Activated CD4-positive, alpha-beta T cell treated with anti-CD3 and anti-CD28 coated beads, Interleukin-2, amount 10 ng/mL, durations not matched to agents 7 days and 5 days (primary cell): Measurements from ENCODE around the gene ANP32E. TPM values are rescaled to one million over a fixed set of nuclear protein-coding genes. Genes with fewer than 3 reads are reported as not detected.

Experiments used
- CTCF ChIA-PET: fragments of 350-600 bp; sonication (Branson Sonifier 250); formaldehyde crosslinking; loops from one replicate; lab custom pipeline; 2021; ENCODE audit warnings: antibody characterized with exemption; lab: Charles Lee
- POLR2A ChIA-PET: fragments of 350-600 bp; sonication (Branson Sonifier 250); formaldehyde crosslinking; loops from one replicate; lab custom pipeline; 2021; ENCODE audit warnings: antibody characterized with exemption; lab: Charles Lee
- DNase-seq: peaks from one replicate; pipeline ENCODE4 v3.0.0-alpha.2; 2020
- H3K27ac Mint-ChIP-seq: one replicate; pipeline ENCODE4 v1.8.0; 2021; ENCODE audit warnings: mild to moderate bottlenecking, moderate library complexity, mixed read lengths
- H3K27me3 Mint-ChIP-seq: one replicate; pipeline ENCODE4 v1.8.0; 2021; ENCODE audit warnings: mixed read lengths
- H3K36me3 Mint-ChIP-seq: one replicate; pipeline ENCODE4 v1.8.0; 2021; ENCODE audit warnings: low read depth, mixed read lengths
- H3K4me1 Mint-ChIP-seq: one replicate; pipeline ENCODE4 v1.8.0; 2021; ENCODE audit warnings: mixed read lengths
- H3K4me3 Mint-ChIP-seq: one replicate; pipeline ENCODE4 v1.8.0; 2021; ENCODE audit warnings: mild to moderate bottlenecking, moderate library complexity, mixed read lengths
- H3K9me3 Mint-ChIP-seq: one replicate; pipeline ENCODE4 v1.8.0; 2021; ENCODE audit warnings: mixed read lengths
- total RNA-seq, 2 experiments: library from RNA; stranded (reverse); gene quantifications; one replicate each; pipeline ENCODE4 v1.2.3, GENCODE V29; 2021

The ANP32E gene
- total RNA-seq, result 100 to 1,000 TPM; 164 to 173 TPM

DNA sequence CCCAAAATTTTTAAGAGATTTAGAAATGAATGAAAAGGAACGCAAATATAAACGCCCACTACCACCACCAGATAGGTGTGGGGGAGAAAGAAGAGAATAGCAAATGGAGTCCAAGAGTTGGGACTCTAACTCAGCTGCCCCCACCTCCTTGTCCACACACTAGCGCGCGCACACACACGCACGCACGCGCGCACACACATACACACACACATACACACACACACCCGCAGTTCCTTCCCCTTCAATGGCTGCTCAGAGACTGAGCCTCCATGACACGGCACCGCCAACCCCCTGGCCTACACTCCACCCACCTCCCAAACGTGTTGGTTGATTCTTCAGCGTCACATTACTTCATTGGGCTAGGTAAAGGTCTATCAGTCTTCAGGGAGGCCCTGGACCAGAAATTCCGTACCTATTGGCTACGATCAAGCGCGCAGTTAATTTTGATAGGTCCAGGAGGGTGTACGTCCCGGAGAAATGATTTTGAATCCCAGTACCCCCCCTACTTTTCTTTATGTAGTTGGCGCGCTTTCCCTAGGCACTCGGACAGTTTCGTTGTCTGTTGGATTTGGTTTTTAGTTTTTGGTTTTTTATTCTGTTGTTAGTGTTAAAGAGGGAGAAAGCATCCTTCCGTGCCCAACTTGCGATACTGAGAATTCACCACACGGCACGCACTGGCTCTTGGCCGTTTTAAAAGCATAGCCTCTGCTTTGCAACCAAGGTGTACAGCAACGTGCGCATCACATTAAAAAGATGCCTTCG is at the start of gene ANP32E:
Gene ANP32E (minus strand): TSS at position 261 of the 762 bp plus-strand sequence. CDS start 326 bp downstream, outside the sequence.
- no peak within 1 kb of the TSS for H3K4me3 Mint-ChIP-seq
- no peak within 1 kb of the TSS for H3K27ac Mint-ChIP-seq
- H3K4me1 Mint-ChIP-seq, result peaks cover 20% of the 10 kb centered on the region
- ChIA-PET POLR2A (interaction anchor here (0.5 kb wide), 1 partner anchor 319 kb away, joined by 4 read pairs; no protein-coding TSS in a partner anchor), CTCF (no interaction called here)
- H3K27me3 Mint-ChIP-seq, result no peaks in the 10 kb centered on the region
- peak; percentile 97 for DNase-seq
- H3K36me3 Mint-ChIP-seq, result peaks cover 14% of the 10 kb centered on the region
- no peaks in the 10 kb centered on the region for H3K9me3 Mint-ChIP-seq

DNA sequence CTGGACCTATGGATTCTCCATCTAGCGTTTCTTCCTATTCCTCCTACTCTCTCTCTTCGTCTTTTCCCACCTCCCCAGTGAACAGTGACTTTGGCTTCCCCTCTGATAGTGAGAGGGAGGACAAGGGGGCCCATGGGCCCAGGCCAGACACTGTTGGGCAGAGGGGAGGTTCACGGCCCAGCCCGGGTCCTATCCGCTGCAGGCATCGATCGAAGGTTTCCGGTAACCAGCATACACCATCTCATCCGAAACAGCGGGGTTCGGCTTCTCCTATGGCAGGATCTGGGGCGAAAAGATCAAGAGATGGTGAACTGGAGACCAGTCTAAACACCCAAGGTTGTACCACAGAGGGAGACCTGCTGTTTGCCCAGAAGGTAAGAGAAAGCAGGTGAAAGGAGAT is 47.3 kb upstream of the ANP32E start:
- ChIA-PET POLR2A (no interaction called here), CTCF (interaction anchor here (0.6 kb wide), 1 partner anchor 26 kb away, joined by 4 read pairs; no protein-coding TSS in a partner anchor)
- H3K9me3 Mint-ChIP-seq, result no peaks in the 10 kb centered on the region
- H3K36me3 Mint-ChIP-seq, result peaks cover 2% of the 10 kb centered on the region
- DNase-seq, result no peak
- H3K4me1 Mint-ChIP-seq, result peaks cover 24% of the 10 kb centered on the region
- no peak overlapping the region for H3K27ac Mint-ChIP-seq
- peaks cover 4% of the 10 kb centered on the region for H3K27me3 Mint-ChIP-seq
- H3K4me3 Mint-ChIP-seq, result peak overlapping the region; percentile 76

GRCh38 chr1:150282558-150282958 is 46.6 kb upstream of the ANP32E start:
- H3K4me1 Mint-ChIP-seq, result peaks cover 24% of the 10 kb centered on the region
- H3K27ac Mint-ChIP-seq, result no peak overlapping the region

GRCh38 chr1:150281758-150282557 is 46.0 kb upstream of the ANP32E start, which contains the start of gene CIART:
Gene CIART, plus strand, starts transcription at chr1:150282554. Its CDS starts 714 bp downstream, at chr1:150283268.
- Mint-ChIP-seq H3K36me3 (peaks cover 2% of the 10 kb centered on the region), H3K4me1 (peaks cover 24% of the 10 kb centered on the region), H3K27me3 (peaks cover 4% of the 10 kb centered on the region), H3K4me3 (peak within 1 kb of the TSS; percentile 76), H3K27ac (peak within 1 kb of the TSS; percentile 47), H3K9me3 (no peaks in the 10 kb centered on the region)
- CTCF ChIA-PET, result interaction anchor here (1.0 to 1.9 kb wide), 6 partner anchors 10 to 26 kb away, joined by 3 to 9 read pairs (median 4); partner anchors contain the start of genes APH1A, C1orf54 and CA14
- POLR2A ChIA-PET, result no interaction called here
- peak; percentile 89 for DNase-seq

More at GRCh38 chr1:150282558-150282958, 46.6 kb upstream of the ANP32E start:
- Mint-ChIP-seq H3K4me3 (peak overlapping the region; percentile 76), H3K27me3 (peaks cover 4% of the 10 kb centered on the region), H3K9me3 (no peaks in the 10 kb centered on the region), H3K36me3 (peaks cover 2% of the 10 kb centered on the region)
- no peak for DNase-seq
- ChIA-PET CTCF (interaction anchor here (1.9 kb wide), 1 partner anchor 10 kb away, joined by 7 read pairs; the partner anchor contains the start of gene C1orf54), POLR2A (no interaction called here)

DNA sequence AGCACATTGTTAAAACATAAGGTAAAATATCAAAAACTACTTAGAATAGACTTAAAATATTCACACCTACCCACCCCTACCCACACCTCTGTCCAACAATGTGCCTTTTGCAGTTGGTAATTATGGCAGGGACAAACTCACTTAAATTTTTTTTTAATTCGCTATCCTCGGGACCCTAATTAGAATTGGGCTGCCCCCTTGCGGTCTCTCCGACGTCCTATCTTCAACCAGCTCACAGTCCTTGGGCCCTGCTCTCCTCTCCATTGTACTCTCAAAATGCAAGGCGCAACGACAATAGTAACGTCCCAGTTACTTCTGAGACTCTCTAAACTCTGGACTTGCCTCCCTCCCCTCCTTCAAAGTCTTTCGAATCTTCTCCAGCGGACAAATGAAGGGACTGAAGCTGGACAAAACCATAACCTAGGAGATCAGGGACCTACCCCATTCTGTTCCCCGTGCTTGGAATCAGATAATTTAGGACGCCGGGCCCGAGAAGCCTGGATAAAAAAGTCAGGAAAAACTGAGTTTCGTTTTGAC is 45.4 kb upstream of the ANP32E start:
- ChIA-PET POLR2A (no interaction called here), CTCF (interaction anchor here (1.0 to 1.9 kb wide), 6 partner anchors 9 to 25 kb away, joined by 3 to 9 read pairs (median 4); partner anchors contain the start of genes APH1A, C1orf54 and CA14)
- DNase-seq, result peak; percentile 63
- peaks cover 24% of the 10 kb centered on the region for H3K4me1 Mint-ChIP-seq
- H3K4me3 Mint-ChIP-seq, result peak overlapping the region; percentile 76
- H3K27me3 Mint-ChIP-seq, result peaks cover 4% of the 10 kb centered on the region
- peaks cover 2% of the 10 kb centered on the region for H3K36me3 Mint-ChIP-seq
- H3K9me3 Mint-ChIP-seq, result no peaks in the 10 kb centered on the region
- peak overlapping the region; percentile 47 for H3K27ac Mint-ChIP-seq

DNA sequence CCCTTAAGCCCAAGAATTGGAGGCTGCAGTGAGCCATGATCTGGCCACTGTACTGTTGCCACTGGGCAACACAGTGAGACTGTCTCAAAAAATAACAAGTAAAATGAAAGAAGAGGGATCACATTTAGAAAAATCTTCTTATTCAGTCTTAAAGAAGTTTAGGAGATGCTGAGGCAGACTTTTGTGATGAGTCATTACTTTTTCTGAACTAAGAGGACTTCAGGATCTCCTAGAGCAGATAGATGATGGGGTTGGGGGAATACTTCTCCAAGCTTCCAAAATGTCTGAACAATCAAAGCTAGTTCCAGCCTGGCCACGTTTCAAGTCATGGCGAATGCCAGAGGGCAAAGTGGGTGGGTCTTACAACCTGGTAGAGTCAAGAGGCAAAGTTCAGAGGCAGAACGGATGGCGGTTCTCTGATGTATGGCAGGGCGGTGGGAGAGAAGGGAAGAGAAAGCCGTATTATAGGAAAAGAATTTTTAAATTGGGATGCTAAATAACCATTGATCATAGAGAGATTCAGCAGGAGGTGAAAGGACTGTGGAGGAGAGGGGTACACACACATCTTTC is 44.3 kb upstream of the ANP32E start:
- Mint-ChIP-seq H3K9me3 (no peaks in the 10 kb centered on the region), H3K27me3 (peaks cover 4% of the 10 kb centered on the region), H3K36me3 (peaks cover 3% of the 10 kb centered on the region), H3K4me3 (no peak overlapping the region), H3K4me1 (peaks cover 24% of the 10 kb centered on the region), H3K27ac (no peak overlapping the region)
- POLR2A ChIA-PET, result no interaction called here
- DNase-seq, result no peak
- CTCF ChIA-PET, result interaction anchor here (1.7 kb wide), 1 partner anchor 24 kb away, joined by 9 read pairs; no protein-coding TSS in a partner anchor

- DNase-seq, result no peak
- no peak overlapping the region for H3K27ac Mint-ChIP-seq
- no peaks in the 10 kb centered on the region for H3K27me3 Mint-ChIP-seq
- peaks cover 12% of the 10 kb centered on the region for H3K4me1 Mint-ChIP-seq
- ChIA-PET POLR2A (no interaction called here), CTCF (interaction anchor here (1.1 to 2.1 kb wide), 5 partner anchors 8 to 22 kb away, joined by 3 to 12 read pairs (median 7); partner anchors contain the start of genes CA14 and CIART)
- peaks cover 3% of the 10 kb centered on the region for H3K36me3 Mint-ChIP-seq
- H3K4me3 Mint-ChIP-seq, result no peak overlapping the region
- H3K9me3 Mint-ChIP-seq, result no peaks in the 10 kb centered on the region
Observed at GRCh38 chr1:150273311-150273710, 37.4 kb upstream of the ANP32E start.

- Mint-ChIP-seq H3K4me1 (peaks cover 30% of the 10 kb centered on the region), H3K27ac (no peak overlapping the region), H3K36me3 (peaks cover 20% of the 10 kb centered on the region), H3K9me3 (no peaks in the 10 kb centered on the region), H3K27me3 (no peaks in the 10 kb centered on the region), H3K4me3 (no peak overlapping the region)
- no peak for DNase-seq
- ChIA-PET POLR2A (no interaction called here), CTCF (interaction anchor here (0.6 to 2.1 kb wide), 8 partner anchors 10 to 608 kb away, joined by 3 to 12 read pairs (median 4); partner anchors contain the start of genes CA14 and CIART)
Observed at GRCh38 chr1:150271291-150271959, 35.5 kb upstream of the ANP32E start.

- POLR2A ChIA-PET, result no interaction called here
- Mint-ChIP-seq H3K9me3 (no peaks in the 10 kb centered on the region), H3K27ac (peak overlapping the region; percentile 98), H3K4me3 (peak overlapping the region; percentile 99), H3K36me3 (peaks cover 38% of the 10 kb centered on the region), H3K4me1 (peaks cover 38% of the 10 kb centered on the region), H3K27me3 (no peaks in the 10 kb centered on the region)
- DNase-seq, result no peak
- CTCF ChIA-PET, result interaction anchor here (0.6 to 1.6 kb wide), 7 partner anchors 9 to 108 kb away, joined by 3 to 8 read pairs (median 4); partner anchors contain the start of gene CA14
Observed at GRCh38 chr1:150269451-150269850, 33.5 kb upstream of the ANP32E start.

DNA sequence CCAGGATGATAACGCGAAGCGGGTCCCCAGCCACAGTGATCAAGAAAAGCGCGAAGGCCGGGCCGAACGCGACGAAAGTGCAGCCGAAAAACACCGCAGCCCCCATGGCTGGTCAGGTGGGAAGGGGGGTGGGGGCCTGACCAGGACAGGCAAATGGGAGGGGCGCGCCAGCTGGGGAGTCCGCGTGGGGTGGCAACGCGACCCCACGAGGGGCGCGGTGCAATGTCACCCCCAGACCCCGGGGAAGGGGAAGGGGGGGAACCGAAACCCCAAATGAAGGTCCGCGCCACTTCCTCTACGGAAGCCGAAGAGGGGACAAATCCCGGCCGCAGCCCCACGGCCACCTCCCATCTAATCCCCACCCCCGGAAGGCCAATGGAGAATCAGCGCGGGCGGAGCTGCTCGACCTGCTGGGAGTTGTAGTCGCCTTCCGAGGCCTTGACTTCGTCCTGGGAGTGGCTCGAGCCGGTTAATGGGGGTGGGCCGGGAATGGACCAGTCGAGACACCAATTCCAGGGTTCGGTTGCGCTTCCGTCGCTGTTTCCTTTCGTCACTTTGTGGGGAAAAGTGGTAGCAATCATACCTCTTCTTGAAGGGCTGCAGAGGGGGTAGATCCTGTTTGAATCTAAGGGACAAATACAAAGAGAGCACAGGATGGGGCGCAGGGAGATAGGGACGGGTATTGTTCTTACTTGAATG is 32.9 kb upstream of the ANP32E start, which contains the start of gene APH1A:
Gene APH1A (minus strand): TSS at position 312 of the 699 bp plus-strand sequence. CDS start 206 bp downstream, at position 106.
- peak within 1 kb of the TSS; percentile 99 for H3K4me3 Mint-ChIP-seq
- ChIA-PET CTCF (interaction anchor here (0.6 to 1.5 kb wide), 5 partner anchors 10 to 109 kb away, joined by 3 to 8 read pairs (median 4); no protein-coding TSS in a partner anchor), POLR2A (no interaction called here)
- H3K4me1 Mint-ChIP-seq, result peaks cover 38% of the 10 kb centered on the region
- DNase-seq, result peak; percentile 96
- peaks cover 39% of the 10 kb centered on the region for H3K36me3 Mint-ChIP-seq
- H3K27me3 Mint-ChIP-seq, result no peaks in the 10 kb centered on the region
- H3K27ac Mint-ChIP-seq, result peak within 1 kb of the TSS; percentile 98
- no peaks in the 10 kb centered on the region for H3K9me3 Mint-ChIP-seq

DNA sequence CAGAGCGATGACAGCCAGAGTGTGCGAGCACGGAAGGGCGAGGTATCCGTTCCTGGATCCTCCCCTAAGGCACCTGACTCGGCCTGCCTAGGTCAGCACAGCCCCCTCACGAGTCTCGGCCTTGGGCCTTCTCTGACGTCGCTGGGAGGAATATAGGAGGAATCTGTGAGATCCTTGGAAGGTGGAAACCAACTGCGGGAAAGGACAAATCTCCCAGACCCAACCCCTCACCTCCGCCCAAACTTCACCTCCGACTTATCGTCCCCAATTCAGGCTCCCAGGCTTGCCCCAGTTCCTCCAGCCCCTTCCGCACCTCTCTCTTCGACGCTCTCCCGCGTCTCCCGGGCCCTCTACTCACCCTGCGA is 32.4 kb upstream of the ANP32E start:
- Mint-ChIP-seq H3K27ac (peak overlapping the region; percentile 98), H3K27me3 (no peaks in the 10 kb centered on the region), H3K4me1 (peaks cover 38% of the 10 kb centered on the region), H3K9me3 (no peaks in the 10 kb centered on the region), H3K4me3 (peak overlapping the region; percentile 99), H3K36me3 (peaks cover 38% of the 10 kb centered on the region)
- DNase-seq, result peak; percentile 60
- ChIA-PET POLR2A (no interaction called here), CTCF (interaction anchor here (1.0 to 1.5 kb wide), 3 partner anchors 10 to 13 kb away, joined by 4 to 8 read pairs (median 5); no protein-coding TSS in a partner anchor)
